Measurements from ENCODE around the gene CTNND1. TPM values are rescaled to one million over a fixed set of nuclear protein-coding genes. Genes with fewer than 3 reads are reported as not detected.
A peak's percentile ranks its signal among the peaks of the same experiment; 100 is the strongest.

The CTNND1 gene
- total and polyA plus RNA-seq, 2 of the 8 experiments (the other 6 are each of a cell fraction or from before 2014, with no cell fraction given): 91.9 to 164 TPM

GRCh38 chr11:57800444-57801182 is 39.0 kb downstream of the CTNND1 start (continued):
- no peak for TF ChIP-seq EZH2 (IDR thresholded peaks at IDR 0.05; ENCODE audit: low read depth, low read length, severe bottlenecking)
- 0 out of 2 replicates have a peak, but pooled peaks have one; percentile 23 for TF ChIP-seq BACH1 (IDR thresholded peaks at IDR 0.05; ENCODE audit: low read length)
- TF ChIP-seq CHD1 (IDR thresholded peaks at IDR 0.05; ENCODE audit: low read depth, low read length): no peak
- TF ChIP-seq PHF8 (conservative IDR thresholded peaks at IDR 0.05; ENCODE audit: low read depth, low read length): no peak
- no peak for TF ChIP-seq MAX (IDR thresholded peaks at IDR 0.05)
- TF ChIP-seq BRCA1 (IDR thresholded peaks at IDR 0.05; ENCODE audit: low read depth, low read length): no peak
- TF ChIP-seq JUND (IDR thresholded peaks at IDR 0.05; ENCODE audit: low read length): peak; percentile 74
- TF ChIP-seq TBP (IDR thresholded peaks at IDR 0.05; ENCODE audit: low read depth, low read length): 0 out of 2 replicates have a peak, but pooled peaks have one; percentile 26
- no peak for TF ChIP-seq CTBP2 (IDR thresholded peaks at IDR 0.05; ENCODE audit: borderline replicate concordance, insufficient read depth, insufficient read length, low read length)
- peak; percentile 41 to 64; a peak in 1 of 4 replicates for TF ChIP-seq SIN3A (conservative IDR thresholded peaks at IDR 0.05 in 1 of 2, IDR thresholded peaks at IDR 0.05 in 1 of 2; ENCODE audit: low read depth in 1 of 2, low read length in 2 of 2)
- no peak for TF ChIP-seq SP2 (IDR thresholded peaks at IDR 0.05; ENCODE audit: low read length)
- no peak for TF ChIP-seq RFX5 (IDR thresholded peaks at IDR 0.05; ENCODE audit: borderline replicate concordance, low read depth, low read length)
- TF ChIP-seq POLR2A (IDR thresholded peaks at IDR 0.05; ENCODE audit: control extremely low read depth in 1 of 2, low read depth in 2 of 2, low read length in 2 of 2): no peak
- peak; percentile 83; the same call in 1 of the 2 replicates for TF ChIP-seq ATF2 (IDR thresholded peaks at IDR 0.05; ENCODE audit: low read length)
- TF ChIP-seq KDM1A (IDR thresholded peaks at IDR 0.05; ENCODE audit: borderline replicate concordance, low read length): no peak
- TF ChIP-seq YY1 (IDR thresholded peaks at IDR 0.05; ENCODE audit: low read depth, low read length): no peak
- TF ChIP-seq EGR1 (IDR thresholded peaks at IDR 0.05; ENCODE audit: borderline replicate concordance, low read depth, low read length): no peak
- TF ChIP-seq SP1 (IDR thresholded peaks at IDR 0.05; ENCODE audit: low read depth, low read length): no peak
- TF ChIP-seq TAF7 (optimal IDR thresholded peaks at IDR 0.05; ENCODE audit: borderline replicate concordance, low read depth, low read length): no peak
- TF ChIP-seq FOSL1 (IDR thresholded peaks at IDR 0.05; ENCODE audit: insufficient read depth, low read depth, low read length): no peak
- peak; percentile 63; the same call in 1 of the 2 replicates for TF ChIP-seq JUN (IDR thresholded peaks at IDR 0.05; ENCODE audit: low read depth, low read length)
- no peak for TF ChIP-seq SIX5 (IDR thresholded peaks at IDR 0.05; ENCODE audit: low read depth, low read length)
- TF ChIP-seq MAFK (IDR thresholded peaks at IDR 0.05; ENCODE audit: low read depth, low read length): 0 out of 2 replicates have a peak, but pooled peaks have one; percentile 3
